Measurements from ENCODE around the gene ARMH3.

ARMH3 gene

DNA sequence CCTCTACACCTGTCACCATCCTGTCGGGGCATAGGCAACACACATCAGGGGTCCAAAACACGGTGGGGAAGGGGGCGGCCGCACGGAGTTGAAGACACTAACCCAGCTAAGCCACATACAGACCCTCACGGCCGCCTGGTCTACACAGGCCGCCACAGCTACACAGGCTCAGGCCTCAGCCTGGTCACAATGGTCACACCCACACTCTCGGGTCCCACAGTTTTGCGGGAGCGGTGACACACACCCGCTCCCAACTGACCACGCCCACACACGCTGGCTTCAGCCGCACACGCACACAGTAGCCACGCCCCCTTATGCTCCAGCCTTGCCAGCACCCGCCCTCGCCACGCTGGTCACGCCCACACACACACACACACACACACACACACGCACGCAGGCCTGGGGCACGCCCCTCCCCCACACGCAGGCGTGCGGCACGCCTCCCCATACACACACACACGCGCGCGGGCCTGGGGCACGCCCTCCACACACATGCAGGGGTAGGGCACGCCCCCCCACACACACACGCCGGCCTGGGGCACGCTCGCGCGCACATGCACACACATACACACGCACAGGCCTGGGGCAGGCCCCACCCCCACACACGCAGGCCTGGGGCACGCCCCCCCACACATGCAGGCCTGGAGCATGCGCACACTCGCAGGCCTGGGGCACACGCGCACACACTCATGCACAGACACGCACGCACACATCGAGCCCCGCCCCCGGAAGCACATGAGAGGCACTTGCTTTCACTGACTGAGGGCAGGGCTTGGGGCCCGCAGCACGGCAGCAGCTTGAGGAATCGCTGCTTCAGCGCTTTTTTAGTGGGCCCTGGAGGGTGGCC lies 225.4 kb downstream of the ARMH3 start:
- peak; percentile 95 for DNase-seq (ENCODE audit: low spot score)

GRCh38 chr10:101829561-101830315 lies 226.2 kb downstream of the ARMH3 start:
- DNase-seq (ENCODE audit: low spot score): peak; percentile 53

DNA sequence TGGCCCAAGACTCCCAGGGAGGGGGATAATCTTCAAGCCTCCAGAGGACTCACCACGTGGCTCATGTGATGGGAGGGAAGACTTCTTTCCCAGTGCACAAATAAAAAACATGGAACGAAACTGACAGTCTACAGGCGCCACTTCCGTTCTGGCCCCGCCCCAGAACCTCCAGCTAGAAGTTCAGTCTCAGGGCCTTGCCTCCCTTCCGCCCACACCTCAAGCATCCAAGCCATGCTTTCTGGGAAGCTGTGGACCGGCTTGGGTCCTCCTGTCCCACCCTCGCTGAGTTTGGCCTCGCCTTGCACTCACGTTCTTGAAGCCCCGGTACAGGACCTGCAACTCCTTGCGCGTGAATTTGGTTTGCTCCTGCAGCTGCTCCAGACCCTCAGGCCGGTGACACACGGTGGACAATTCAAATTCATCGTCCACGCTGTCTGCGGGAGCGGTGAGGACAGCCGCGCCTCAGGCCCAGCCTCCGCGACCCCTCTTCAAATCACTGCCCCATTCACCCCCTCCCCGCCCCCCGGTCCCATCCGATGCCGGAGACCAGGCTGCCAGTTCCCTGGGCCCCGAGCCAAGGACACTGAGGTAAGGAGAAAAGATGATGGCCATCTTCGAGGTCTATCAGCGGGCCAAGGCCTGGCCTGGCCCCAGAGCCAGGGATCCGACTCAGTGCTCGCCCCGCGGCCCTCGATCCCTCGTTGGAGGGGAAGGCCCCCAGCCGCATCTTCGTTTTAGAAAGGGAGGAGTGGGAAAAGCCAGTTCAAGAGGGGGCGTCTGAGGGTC lies 227.0 kb downstream of the ARMH3 start:
- DNase-seq (ENCODE audit: low spot score): no peak

DNA sequence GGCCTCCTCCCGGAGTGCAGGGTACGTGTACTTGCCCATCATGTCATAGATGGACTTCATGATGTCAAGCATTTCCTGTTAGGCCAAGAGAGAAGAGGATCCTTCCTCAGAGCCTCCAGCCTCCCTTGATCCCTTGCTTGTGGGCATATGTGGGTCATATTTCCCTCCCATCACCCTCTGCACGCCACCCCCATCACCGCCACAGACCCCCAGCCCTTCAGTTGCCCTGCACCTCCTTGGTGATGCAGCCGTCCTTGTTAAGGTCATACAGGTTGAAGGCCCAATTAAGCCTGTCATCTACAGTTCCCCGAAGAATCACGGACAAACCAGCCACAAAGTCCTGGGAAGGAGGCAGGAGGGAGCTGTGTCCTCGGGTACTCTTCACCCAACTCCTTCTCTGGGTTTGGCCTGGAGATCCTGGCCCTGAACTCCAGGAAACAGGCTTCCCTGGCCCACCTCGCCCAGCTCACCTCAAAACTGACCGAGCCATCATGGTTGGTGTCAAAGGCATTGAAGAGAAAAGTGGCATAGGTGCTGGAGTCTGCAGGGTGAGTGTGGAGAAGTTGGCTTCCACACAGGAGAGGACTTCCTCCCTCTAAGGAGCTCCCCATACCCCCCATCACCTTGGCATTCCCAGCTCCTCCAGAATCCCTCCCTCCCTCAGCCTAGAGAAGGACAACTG lies 227.9 kb downstream of the ARMH3 start:
- DNase-seq (ENCODE audit: low spot score): no peak

GRCh38 chr10:101826852-101827434 lies 229.0 kb downstream of the ARMH3 start:
- no peak for DNase-seq (ENCODE audit: low spot score)

DNA sequence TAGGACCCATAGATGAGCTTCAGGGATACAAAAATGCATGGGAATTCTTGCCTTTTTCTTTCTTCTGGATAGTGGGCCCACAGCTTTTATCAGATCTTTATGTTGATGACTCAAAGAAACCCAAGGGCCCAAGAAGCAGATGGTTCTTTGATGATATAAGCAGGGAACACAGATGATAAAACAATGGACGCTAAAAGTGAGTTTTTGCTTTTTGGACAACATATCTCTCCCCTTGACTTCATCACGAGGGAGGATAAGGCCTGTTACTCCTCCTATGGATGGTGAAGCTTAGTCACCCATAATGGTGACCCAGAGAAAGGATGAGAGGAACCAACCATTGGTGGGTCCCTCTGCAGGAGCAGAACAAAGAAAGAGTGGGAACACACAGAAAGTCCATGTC lies 231.2 kb downstream of the ARMH3 start:
- DNase-seq (ENCODE audit: low spot score): no peak

- no peak for DNase-seq (ENCODE audit: low spot score)
Measured at GRCh38 chr10:101818872-101819633, 236.9 kb downstream of the ARMH3 start.

DNA sequence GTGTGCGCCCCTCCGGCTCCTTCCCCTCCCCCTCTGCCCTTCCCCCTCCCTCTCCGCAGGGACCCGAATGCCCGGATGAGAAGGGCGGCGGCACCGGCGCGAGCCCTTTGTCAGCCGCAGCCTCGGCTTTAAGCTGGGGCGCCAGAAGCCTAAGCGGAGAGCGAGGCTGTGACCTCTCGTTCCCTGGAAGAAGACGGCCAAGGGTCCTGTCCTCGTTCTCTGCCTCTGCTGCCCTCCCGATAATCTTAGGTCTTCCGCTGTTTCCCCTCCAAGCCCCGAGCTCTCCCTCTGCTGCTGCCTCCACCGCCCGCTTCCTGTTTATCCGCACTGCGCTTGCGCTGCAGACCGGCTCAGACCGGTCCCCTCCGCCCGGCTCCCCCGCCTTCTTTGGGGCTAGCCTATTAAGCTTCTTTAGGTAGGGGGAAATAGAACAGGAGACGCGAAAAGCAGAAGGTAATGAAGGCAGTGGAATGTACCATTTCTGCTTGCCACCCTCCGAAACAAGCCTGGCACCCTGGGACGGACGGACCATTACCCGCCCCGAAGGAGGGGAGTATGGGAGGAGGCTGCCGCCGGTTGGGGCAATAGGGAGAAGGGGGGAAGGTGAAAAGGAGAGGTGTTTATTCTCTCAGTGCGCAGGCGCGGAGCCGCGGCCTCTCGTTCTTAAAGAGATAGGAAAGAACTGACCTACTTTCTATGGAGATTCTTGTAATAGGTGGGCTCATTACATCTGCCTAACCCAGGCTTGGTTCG lies 237.7 kb downstream of the ARMH3 start, which contains the start of gene OGA:
TSS of gene OGA (minus strand) at position 326 of the 753 bp plus-strand sequence. CDS start 422 bp downstream, outside the sequence.
- DNase-seq (ENCODE audit: low spot score): peak; percentile 99

GRCh38 chr10:101817337-101818118 lies 238.4 kb downstream of the ARMH3 start:
- peak; percentile 90 for DNase-seq (ENCODE audit: low spot score)

GRCh38 chr10:101816913-101817336 lies 239.0 kb downstream of the ARMH3 start:
- no peak for DNase-seq (ENCODE audit: low spot score)

- DNase-seq (ENCODE audit: low spot score): no peak
Measured at GRCh38 chr10:101816376-101816775, 239.6 kb downstream of the ARMH3 start.

GRCh38 chr10:101814466-101815071 lies 241.4 kb downstream of the ARMH3 start:
- DNase-seq (ENCODE audit: low spot score): peak; percentile 16

GRCh38 chr10:101812606-101813005 lies 243.4 kb downstream of the ARMH3 start:
- no peak for DNase-seq (ENCODE audit: low spot score)

GRCh38 chr10:101807158-101807557 lies 248.8 kb downstream of the ARMH3 start:
- no peak for DNase-seq (ENCODE audit: low spot score)

DNA sequence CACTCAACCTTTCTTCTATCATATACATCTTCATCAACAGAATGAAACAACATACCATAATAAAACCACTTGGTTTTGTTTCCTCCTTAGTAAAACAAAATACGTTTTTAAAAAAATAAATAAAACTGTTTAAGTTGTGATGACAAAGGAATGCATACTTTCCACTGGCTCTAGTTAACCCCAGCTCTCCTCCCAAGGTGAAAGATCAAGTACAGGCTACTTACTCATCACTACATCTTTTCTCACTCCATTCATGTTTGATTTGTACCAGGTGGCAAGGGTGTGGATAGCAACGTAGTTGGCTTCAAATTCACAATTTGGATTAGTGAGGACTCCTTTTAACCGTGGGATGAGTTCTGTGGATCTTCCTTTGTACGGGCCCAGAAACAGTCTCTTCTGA lies 252.5 kb downstream of the ARMH3 start:
- DNase-seq (ENCODE audit: low spot score): no peak

GRCh38 chr10:101797403-101798059 lies 258.4 kb downstream of the ARMH3 start:
- DNase-seq (ENCODE audit: low spot score): no peak
